ENCODE results near the gene CRISP3.

CRISP3 gene

DNA sequence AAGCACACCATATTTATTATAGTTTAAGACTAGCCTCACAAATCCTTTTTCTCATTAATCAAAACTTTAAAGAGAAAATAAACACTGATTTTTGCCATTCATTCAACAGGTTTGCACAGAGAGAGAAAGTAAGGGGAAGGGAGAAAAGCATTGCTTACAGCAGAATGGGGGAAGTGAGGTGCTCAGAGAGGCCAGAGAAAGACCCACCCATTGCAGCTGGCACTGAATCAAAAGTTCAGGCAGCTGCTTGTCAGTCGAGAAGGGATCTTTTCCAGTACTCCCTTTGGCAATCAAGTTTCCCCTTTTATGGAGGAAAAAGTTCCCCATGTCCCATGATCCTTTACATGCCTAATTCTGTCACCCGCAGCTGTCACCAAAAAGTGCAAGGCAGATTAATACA, 22.9 kb downstream of the CRISP3 start:
- Histone ChIP-seq H3K27me3 (replicated peaks) (no peaks in the 10 kb centered on the region), H3K27ac (no peak overlapping the region), H3K36me3 (replicated peaks) (no peaks in the 10 kb centered on the region), H3K4me3 (ENCODE audit: low read depth, low read length) (no peak overlapping the region)
- DNase-seq: no peak
- TF ChIP-seq, protein P1, sequence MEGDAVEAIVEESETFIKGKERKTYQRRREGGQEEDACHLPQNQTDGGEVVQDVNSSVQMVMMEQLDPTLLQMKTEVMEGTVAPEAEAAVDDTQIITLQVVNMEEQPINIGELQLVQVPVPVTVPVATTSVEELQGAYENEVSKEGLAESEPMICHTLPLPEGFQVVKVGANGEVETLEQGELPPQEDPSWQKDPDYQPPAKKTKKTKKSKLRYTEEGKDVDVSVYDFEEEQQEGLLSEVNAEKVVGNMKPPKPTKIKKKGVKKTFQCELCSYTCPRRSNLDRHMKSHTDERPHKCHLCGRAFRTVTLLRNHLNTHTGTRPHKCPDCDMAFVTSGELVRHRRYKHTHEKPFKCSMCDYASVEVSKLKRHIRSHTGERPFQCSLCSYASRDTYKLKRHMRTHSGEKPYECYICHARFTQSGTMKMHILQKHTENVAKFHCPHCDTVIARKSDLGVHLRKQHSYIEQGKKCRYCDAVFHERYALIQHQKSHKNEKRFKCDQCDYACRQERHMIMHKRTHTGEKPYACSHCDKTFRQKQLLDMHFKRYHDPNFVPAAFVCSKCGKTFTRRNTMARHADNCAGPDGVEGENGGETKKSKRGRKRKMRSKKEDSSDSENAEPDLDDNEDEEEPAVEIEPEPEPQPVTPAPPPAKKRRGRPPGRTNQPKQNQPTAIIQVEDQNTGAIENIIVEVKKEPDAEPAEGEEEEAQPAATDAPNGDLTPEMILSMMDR (IDR thresholded peaks at IDR 0.05; ENCODE audit: low read depth, low read length, missing control alignments): no peak
- in situ Hi-C loops (cut with HindIII; ENCODE audit: low pct_ligation_motif_present, low sequenced_read_pairs): no loop called here

DNA sequence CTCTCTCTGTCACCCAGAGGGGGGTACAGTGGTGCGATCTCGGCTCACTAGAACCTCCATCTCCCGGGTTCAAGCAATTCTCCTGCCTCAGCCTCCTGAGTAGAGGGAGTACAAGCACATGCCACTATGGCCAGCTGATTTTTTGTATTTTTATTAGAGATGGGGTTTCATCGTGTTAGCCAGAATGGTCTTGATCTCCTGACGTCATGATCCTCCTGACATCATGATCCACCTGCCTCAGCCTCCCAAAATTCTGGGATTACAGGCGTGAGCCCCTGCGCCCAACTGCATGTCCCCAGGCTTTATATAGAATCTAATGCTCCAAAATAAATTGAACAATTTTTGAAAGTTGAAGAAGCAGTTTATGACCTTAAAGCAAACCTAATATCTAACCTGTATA, 23.8 kb downstream of the CRISP3 start:
- Histone ChIP-seq H3K27ac (no peak overlapping the region), H3K4me3 (ENCODE audit: low read depth, low read length) (no peak overlapping the region), H3K36me3 (replicated peaks) (no peaks in the 10 kb centered on the region), H3K27me3 (replicated peaks) (no peaks in the 10 kb centered on the region)
- in situ Hi-C loops (cut with HindIII; ENCODE audit: low pct_ligation_motif_present, low sequenced_read_pairs): no loop called here
- TF ChIP-seq, protein P1 (IDR thresholded peaks at IDR 0.05; ENCODE audit: low read depth, low read length, missing control alignments): no peak
- no peak for DNase-seq

DNA sequence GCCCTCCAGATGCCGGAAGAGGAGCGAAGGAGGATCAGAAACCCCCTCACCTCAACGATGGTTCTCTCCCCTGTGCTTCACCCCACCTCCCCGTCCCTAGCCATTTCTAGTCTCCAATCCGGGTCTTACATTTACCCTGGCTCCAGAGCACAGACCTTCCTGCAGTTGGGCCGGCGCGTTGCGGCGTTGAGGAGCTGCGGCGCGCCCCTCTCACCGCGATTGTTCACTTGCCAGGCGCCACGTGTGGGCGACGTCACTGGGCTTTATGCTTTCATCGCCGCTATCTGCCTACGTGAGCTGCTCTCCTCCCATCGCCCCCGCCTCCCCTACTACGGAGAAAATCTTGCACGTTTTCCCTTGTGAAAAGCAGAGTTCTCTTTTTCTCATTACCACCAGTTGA, 30.8 kb downstream of the CRISP3 start, which contains the start of gene CRISP2:
TSS of gene CRISP2 (minus strand) at position 198 of the 400 bp plus-strand sequence. CDS start 4,347 bp downstream, outside the sequence.
- no peaks in the 10 kb centered on the region for H3K27me3 ChIP-seq (replicated peaks)
- in situ Hi-C loops (cut with HindIII; ENCODE audit: low pct_ligation_motif_present, low sequenced_read_pairs): no loop called here
- TF ChIP-seq, protein P1 (IDR thresholded peaks at IDR 0.05; ENCODE audit: low read depth, low read length, missing control alignments): no peak

DNA sequence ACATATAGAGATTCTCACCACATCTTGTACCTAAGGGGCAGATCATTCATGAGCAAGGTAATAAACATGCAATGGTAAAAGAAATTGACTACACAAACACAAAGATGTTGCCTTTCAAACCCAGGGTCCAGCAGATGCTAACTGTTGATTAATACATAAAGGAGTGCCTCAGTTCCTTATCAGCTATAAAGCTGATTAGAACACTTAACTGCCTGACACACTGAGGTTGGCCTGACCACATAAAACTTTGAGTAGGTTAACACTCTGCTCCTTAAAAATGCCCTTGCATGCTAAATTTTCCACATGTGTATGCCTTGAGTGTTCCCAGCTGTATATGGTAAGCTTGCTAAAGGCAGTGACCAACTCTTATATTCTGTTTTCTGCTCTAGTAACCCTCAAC, 45.7 kb downstream of the CRISP3 start:
- no peak overlapping the region for H3K4me3 ChIP-seq (ENCODE audit: low read depth, low read length)
- H3K27ac ChIP-seq: no peak overlapping the region
- H3K27me3 ChIP-seq (replicated peaks): no peaks in the 10 kb centered on the region
- no peaks in the 10 kb centered on the region for H3K36me3 ChIP-seq (replicated peaks)
- no peak for DNase-seq
- in situ Hi-C loops (cut with HindIII; ENCODE audit: low pct_ligation_motif_present, low sequenced_read_pairs): no loop called here
- TF ChIP-seq, protein P1 (IDR thresholded peaks at IDR 0.05; ENCODE audit: low read depth, low read length, missing control alignments): no peak

More for the DNA sequence above, 30.8 kb downstream of the CRISP3 start, which contains the start of gene CRISP2:
- Histone ChIP-seq H3K36me3 (replicated peaks) (no peaks in the 10 kb centered on the region), H3K4me3 (ENCODE audit: low read depth, low read length) (no peak within 1 kb of the TSS), H3K27ac (no peak within 1 kb of the TSS)
- no peak for DNase-seq

DNA sequence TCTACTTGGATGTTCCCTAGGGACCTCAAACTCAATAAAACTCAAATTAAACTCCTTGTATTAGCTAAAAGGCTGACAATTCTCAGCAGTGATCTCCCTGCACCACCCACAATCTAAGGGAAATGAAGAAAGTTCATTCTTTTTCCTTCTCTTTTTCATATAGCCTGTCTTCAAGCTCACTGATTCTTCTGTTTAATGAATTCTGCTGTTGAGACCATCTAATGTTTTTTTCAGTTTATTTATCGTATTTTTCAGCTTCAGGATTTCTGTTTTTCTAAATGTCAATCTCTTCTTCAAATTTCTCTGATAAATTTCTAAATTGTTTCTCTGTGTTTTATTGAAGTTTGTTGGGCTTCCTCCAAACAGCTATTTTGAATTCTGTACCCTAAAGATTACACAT, 50.7 kb downstream of the CRISP3 start:
- Histone ChIP-seq H3K27me3 (replicated peaks) (no peaks in the 10 kb centered on the region), H3K36me3 (replicated peaks) (no peaks in the 10 kb centered on the region), H3K4me3 (ENCODE audit: low read depth, low read length) (no peak overlapping the region), H3K27ac (no peak overlapping the region)
- TF ChIP-seq, protein P1 (IDR thresholded peaks at IDR 0.05; ENCODE audit: low read depth, low read length, missing control alignments): no peak
- no peak for DNase-seq
- in situ Hi-C loops (cut with HindIII; ENCODE audit: low pct_ligation_motif_present, low sequenced_read_pairs): no loop called here

DNA sequence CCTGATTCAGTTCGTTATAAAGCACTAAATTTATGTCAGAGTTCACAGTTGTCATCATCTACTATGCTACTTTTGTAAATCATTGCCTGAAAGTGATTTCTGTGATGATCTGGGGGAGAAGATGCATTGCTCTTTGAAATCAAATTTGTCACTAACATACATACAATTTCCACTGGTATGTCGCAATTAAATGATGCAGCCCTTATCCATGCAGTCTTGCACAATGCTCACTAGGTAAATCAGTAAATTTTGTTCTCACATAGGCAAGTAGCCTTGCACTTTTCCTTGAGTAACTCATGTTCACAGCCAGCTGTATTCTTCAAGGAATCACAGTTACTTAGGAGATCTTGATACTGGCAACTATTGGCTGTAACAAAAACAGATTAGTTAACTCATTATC, 51.7 kb downstream of the CRISP3 start:
- H3K4me3 ChIP-seq (ENCODE audit: low read depth, low read length): no peak overlapping the region
- no peak overlapping the region for H3K27ac ChIP-seq
- no peaks in the 10 kb centered on the region for H3K27me3 ChIP-seq (replicated peaks)
- H3K36me3 ChIP-seq (replicated peaks): no peaks in the 10 kb centered on the region
- in situ Hi-C loops (cut with HindIII; ENCODE audit: low pct_ligation_motif_present, low sequenced_read_pairs): no loop called here
- TF ChIP-seq, protein P1 (IDR thresholded peaks at IDR 0.05; ENCODE audit: low read depth, low read length, missing control alignments): no peak
- DNase-seq: no peak
